ENCODE measurements around the gene CFAP299.
A peak's percentile ranks its signal among the peaks of the same experiment; 100 is the strongest.

The CFAP299 gene

DNA sequence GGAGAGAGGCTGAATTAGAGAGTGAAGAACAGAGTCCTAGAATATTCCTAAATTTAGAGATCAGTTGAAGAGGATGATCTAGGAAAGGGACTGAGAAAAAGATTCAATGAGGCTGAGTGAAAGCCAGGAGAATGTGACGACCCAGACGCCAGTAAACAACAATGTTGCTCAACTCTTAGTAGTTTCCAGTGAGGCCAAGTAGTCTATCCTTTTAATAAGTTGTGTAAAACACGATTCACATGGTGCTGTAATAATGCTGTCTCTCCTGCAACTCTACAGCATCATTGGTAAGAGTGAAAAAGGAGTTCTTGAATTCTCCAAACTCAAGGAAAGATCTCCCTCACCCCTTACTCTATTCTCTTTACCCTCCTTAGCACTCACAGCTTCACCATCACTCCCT lies 140.3 kb downstream of the CFAP299 start:
- no peak overlapping the region for H3K9ac ChIP-seq (ENCODE audit: low read depth, low read length, poor library complexity, severe bottlenecking)
- no peaks in the 10 kb centered on the region for H3K9me2 ChIP-seq (replicated peaks; ENCODE audit: low read depth, low read length)
- no peaks in the 10 kb centered on the region for H3K36me3 ChIP-seq (ENCODE audit: insufficient read depth, low read length)
- H3F3A ChIP-seq (ENCODE audit: low read depth), result no peaks in the 10 kb centered on the region
- H3K79me2 ChIP-seq (ENCODE audit: insufficient read depth, low read length), result no peaks in the 10 kb centered on the region
- no peak overlapping the region for H3K4me2 ChIP-seq (ENCODE audit: low read depth, low read length, poor library complexity, severe bottlenecking)
- H3K4me3 ChIP-seq (ENCODE audit: low read length, poor library complexity, severe bottlenecking), result no peak overlapping the region
- no peaks in the 10 kb centered on the region for H3K4me1 ChIP-seq (ENCODE audit: insufficient read depth, low read length, poor library complexity, severe bottlenecking)
- H4K20me1 ChIP-seq (ENCODE audit: insufficient read depth, low read length, poor library complexity, severe bottlenecking), result no peaks in the 10 kb centered on the region
- no peaks in the 10 kb centered on the region for H3K9me3 ChIP-seq (ENCODE audit: insufficient read depth, low read depth, low read length)
- TF ChIP-seq EZH2phosphoT487 (IDR thresholded peaks at IDR 0.05; ENCODE audit: borderline replicate concordance), result no peak
- TF ChIP-seq, protein P1, sequence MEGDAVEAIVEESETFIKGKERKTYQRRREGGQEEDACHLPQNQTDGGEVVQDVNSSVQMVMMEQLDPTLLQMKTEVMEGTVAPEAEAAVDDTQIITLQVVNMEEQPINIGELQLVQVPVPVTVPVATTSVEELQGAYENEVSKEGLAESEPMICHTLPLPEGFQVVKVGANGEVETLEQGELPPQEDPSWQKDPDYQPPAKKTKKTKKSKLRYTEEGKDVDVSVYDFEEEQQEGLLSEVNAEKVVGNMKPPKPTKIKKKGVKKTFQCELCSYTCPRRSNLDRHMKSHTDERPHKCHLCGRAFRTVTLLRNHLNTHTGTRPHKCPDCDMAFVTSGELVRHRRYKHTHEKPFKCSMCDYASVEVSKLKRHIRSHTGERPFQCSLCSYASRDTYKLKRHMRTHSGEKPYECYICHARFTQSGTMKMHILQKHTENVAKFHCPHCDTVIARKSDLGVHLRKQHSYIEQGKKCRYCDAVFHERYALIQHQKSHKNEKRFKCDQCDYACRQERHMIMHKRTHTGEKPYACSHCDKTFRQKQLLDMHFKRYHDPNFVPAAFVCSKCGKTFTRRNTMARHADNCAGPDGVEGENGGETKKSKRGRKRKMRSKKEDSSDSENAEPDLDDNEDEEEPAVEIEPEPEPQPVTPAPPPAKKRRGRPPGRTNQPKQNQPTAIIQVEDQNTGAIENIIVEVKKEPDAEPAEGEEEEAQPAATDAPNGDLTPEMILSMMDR (conservative IDR thresholded peaks at IDR 0.05; ENCODE audit: low read length), result no peak
- no peak overlapping the region for H2AFZ ChIP-seq (ENCODE audit: low read length)
- H3K27me3 ChIP-seq (ENCODE audit: insufficient read depth, low read length, poor library complexity, severe bottlenecking), result no peaks in the 10 kb centered on the region

DNA sequence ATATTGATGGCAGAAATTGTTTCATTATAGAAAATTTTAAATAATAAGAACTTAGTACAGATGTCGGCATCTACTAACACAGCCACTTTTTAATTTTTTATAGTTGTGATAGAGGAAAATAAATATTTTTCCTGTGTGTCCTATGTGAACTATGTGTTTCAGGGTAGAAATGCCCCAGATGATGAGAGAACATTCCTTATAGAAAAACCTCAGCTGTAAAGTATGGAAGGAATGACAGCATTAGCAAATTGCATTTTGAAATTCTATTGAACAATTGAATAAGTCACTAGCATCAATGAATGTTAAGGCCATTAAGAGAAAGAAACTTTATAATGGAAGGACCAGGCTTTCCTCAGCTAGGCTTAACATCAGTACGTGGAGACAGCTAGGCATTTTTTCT lies 149.2 kb downstream of the CFAP299 start:
- Histone ChIP-seq H3K4me2 (ENCODE audit: low read depth, low read length, poor library complexity, severe bottlenecking) (no peak overlapping the region), H3K79me2 (ENCODE audit: insufficient read depth, low read length) (no peaks in the 10 kb centered on the region), H3K27me3 (ENCODE audit: insufficient read depth, low read length, poor library complexity, severe bottlenecking) (no peaks in the 10 kb centered on the region), H3K36me3 (ENCODE audit: insufficient read depth, low read length) (no peaks in the 10 kb centered on the region), H3K9ac (ENCODE audit: low read depth, low read length, poor library complexity, severe bottlenecking) (no peak overlapping the region), H3K9me3 (ENCODE audit: insufficient read depth, low read depth, low read length) (no peaks in the 10 kb centered on the region), H3K4me3 (ENCODE audit: low read length, poor library complexity, severe bottlenecking) (no peak overlapping the region), H2AFZ (ENCODE audit: low read length) (no peak overlapping the region), H3K4me1 (ENCODE audit: insufficient read depth, low read length, poor library complexity, severe bottlenecking) (no peaks in the 10 kb centered on the region), H4K20me1 (ENCODE audit: insufficient read depth, low read length, poor library complexity, severe bottlenecking) (no peaks in the 10 kb centered on the region), H3K9me2 (replicated peaks; ENCODE audit: low read depth, low read length) (no peaks in the 10 kb centered on the region), H3F3A (ENCODE audit: low read depth) (no peaks in the 10 kb centered on the region)
- TF ChIP-seq, protein P1 (conservative IDR thresholded peaks at IDR 0.05; ENCODE audit: low read length), result no peak
- TF ChIP-seq EZH2phosphoT487 (IDR thresholded peaks at IDR 0.05; ENCODE audit: borderline replicate concordance), result no peak

DNA sequence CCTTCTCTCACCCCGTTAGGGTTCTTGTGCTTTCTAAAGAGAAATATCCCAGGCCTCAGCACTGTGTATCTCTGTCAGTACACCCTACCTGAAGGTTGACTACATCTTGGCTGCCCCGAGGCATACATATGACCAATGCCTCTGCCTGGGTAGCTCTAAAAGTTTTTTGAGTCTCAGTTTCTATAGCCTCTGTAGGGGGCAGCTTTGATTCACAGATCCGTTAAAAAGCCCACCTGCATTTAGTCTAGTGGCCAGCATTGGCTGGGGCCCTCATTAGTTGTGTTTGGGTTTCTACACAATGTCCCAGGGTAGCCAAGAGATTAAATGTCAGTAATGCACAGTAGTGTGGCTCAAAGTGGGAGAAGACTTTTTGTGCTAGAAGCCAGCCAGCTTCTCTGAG lies 151.1 kb downstream of the CFAP299 start:
- H3K9me3 ChIP-seq (ENCODE audit: insufficient read depth, low read depth, low read length), result no peaks in the 10 kb centered on the region
- H4K20me1 ChIP-seq (ENCODE audit: insufficient read depth, low read length, poor library complexity, severe bottlenecking), result no peaks in the 10 kb centered on the region
- H2AFZ ChIP-seq (ENCODE audit: low read length), result no peak overlapping the region
- no peaks in the 10 kb centered on the region for H3K27me3 ChIP-seq (ENCODE audit: insufficient read depth, low read length, poor library complexity, severe bottlenecking)
- no peak overlapping the region for H3K4me3 ChIP-seq (ENCODE audit: low read length, poor library complexity, severe bottlenecking)
- H3K4me1 ChIP-seq (ENCODE audit: insufficient read depth, low read length, poor library complexity, severe bottlenecking), result peaks cover 4% of the 10 kb centered on the region
- H3K9me2 ChIP-seq (replicated peaks; ENCODE audit: low read depth, low read length), result no peaks in the 10 kb centered on the region
- H3K9ac ChIP-seq (ENCODE audit: low read depth, low read length, poor library complexity, severe bottlenecking), result no peak overlapping the region
- no peak for TF ChIP-seq EZH2phosphoT487 (IDR thresholded peaks at IDR 0.05; ENCODE audit: borderline replicate concordance)
- TF ChIP-seq, protein P1 (conservative IDR thresholded peaks at IDR 0.05; ENCODE audit: low read length), result peak; percentile 40
- H3K79me2 ChIP-seq (ENCODE audit: insufficient read depth, low read length), result no peaks in the 10 kb centered on the region
- no peaks in the 10 kb centered on the region for H3K36me3 ChIP-seq (ENCODE audit: insufficient read depth, low read length)
- H3K4me2 ChIP-seq (ENCODE audit: low read depth, low read length, poor library complexity, severe bottlenecking), result no peak overlapping the region
- H3F3A ChIP-seq (ENCODE audit: low read depth), result no peaks in the 10 kb centered on the region

Data from Loucy (cell line).